Left ventricle myocardium inferior (tissue), 1 donor: ENCODE results near the gene SUGCT. TPM values are rescaled to one million over a fixed set of nuclear protein-coding genes. Genes with fewer than 3 reads are reported as not detected.

Source experiments
- DNase-seq: peaks from one replicate; pipeline ENCODE4 v3.0.0-alpha.2; 2020
- H3K27ac ChIP-seq: fragments of 200-600 bp; replicated peaks from 2 replicates; pipeline ENCODE4 v1.8.0; 2021
- H3K27me3 ChIP-seq: fragments of 200-600 bp; 2 replicates; pipeline ENCODE4 v1.8.0; 2021; ENCODE audit warnings: low read depth
- H3K36me3 ChIP-seq: fragments of 200-600 bp; 2 replicates; pipeline ENCODE4 v1.8.0; 2021
- H3K4me1 ChIP-seq: fragments of 200-600 bp; 2 replicates; pipeline ENCODE4 v1.8.0; 2021
- H3K4me3 ChIP-seq: fragments of 200-600 bp; 2 replicates; pipeline ENCODE4 v1.8.0; 2021; ENCODE audit warnings: mild to moderate bottlenecking, moderate library complexity
- H3K9me3 ChIP-seq: fragments of 200-600 bp; replicated peaks from 2 replicates; pipeline ENCODE4 v1.8.0; 2021
- intact Hi-C: fragments of 100-400 bp; cut with micrococcal nuclease; formaldehyde crosslinking; loops from one replicate; pipeline ENCODE4 v1.11.0; 2022
- total RNA-seq: library from RNA; stranded (reverse); fragmentation: NEBNext Ultra II Directional; extraction: Animal tissue kit (Norgen Biotek cat#: 25700); gene quantifications from one replicate; pipeline ENCODE4 v1.2.1, GENCODE V29; 2021
- TF ChIP-seq, protein P1 (sequence below): fragments of 200-600 bp; IDR thresholded peaks from 2 replicates; pipeline ENCODE4 v1.8.0; 2021; ENCODE audit warnings: antibody characterized with exemption, mild to moderate bottlenecking, borderline replicate concordance
- donor health status: DM: no; HTN: yes; CAD: no; lungs with severe emphysema.

Gene SUGCT
- total RNA-seq, 1 donor from 2014 or later = 5.0 TPM

DNA sequence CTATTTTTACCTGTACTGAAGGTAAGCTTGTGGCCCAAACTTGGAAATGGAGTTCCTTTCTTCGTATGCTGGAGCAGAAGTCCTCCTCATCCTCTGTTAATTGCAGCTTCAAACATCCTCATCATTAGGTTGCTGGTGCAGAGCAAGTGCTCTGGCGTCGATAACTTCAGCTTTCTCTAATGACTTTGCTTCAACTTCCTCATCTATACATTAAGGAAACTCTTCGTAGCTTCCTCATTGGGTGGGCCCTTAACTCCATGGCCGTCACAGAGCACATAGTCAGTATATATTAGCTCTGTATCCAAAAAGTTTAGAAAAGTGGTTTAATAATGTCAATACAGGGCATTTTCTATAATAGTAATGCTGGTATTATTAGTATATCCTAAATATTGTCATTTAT lies 447.7 kb downstream of the SUGCT start:
- Histone ChIP-seq H3K27me3 (no peaks in the 10 kb centered on the region), H3K27ac (no peak overlapping the region), H3K4me3 (no peak overlapping the region), H3K4me1 (no peaks in the 10 kb centered on the region), H3K36me3 (no peaks in the 10 kb centered on the region), H3K9me3 (peaks cover under 1% of the 10 kb centered on the region)
- TF ChIP-seq, protein P1, sequence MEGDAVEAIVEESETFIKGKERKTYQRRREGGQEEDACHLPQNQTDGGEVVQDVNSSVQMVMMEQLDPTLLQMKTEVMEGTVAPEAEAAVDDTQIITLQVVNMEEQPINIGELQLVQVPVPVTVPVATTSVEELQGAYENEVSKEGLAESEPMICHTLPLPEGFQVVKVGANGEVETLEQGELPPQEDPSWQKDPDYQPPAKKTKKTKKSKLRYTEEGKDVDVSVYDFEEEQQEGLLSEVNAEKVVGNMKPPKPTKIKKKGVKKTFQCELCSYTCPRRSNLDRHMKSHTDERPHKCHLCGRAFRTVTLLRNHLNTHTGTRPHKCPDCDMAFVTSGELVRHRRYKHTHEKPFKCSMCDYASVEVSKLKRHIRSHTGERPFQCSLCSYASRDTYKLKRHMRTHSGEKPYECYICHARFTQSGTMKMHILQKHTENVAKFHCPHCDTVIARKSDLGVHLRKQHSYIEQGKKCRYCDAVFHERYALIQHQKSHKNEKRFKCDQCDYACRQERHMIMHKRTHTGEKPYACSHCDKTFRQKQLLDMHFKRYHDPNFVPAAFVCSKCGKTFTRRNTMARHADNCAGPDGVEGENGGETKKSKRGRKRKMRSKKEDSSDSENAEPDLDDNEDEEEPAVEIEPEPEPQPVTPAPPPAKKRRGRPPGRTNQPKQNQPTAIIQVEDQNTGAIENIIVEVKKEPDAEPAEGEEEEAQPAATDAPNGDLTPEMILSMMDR = no peak
- DNase-seq = no peak
- intact Hi-C loops = no loop called here

DNA sequence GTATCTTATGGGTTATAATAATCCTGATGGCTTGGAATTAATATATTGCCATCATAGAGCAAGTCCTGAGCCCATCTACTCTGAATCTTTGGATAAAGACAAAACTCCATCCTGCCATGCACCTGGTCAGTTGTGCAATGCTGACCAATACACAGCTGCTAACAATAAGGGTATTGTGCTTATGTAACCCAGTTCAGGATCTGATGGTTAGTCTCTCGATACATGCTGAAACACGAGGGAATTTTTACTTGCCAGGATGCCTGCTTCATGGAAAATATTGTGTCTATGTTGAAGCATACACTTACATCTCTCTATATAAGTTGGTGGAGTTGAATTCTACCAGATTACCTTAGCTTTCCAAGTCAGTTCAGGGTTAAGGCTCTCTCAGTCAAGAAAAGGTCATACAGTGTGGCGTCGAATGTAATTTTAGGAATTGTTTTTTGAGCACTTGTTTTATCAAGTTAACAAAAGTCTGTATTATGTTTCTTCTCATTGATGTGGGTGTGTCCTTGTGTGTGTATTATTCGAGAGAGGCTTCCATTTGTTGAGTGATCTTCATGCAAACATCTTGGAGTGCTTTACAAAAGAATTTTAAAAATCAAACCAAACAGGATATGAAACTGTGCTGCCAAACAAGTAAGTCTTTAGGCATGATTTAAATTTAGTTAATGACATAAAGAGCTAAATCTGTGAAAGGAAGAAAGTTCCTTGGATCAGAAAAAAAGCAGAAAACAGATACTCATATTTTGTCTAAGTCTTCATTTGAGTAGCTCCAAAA lies 449.1 kb downstream of the SUGCT start:
- DNase-seq = no peak
- TF ChIP-seq, protein P1 = no peak
- no peak overlapping the region for H3K4me3 ChIP-seq
- no peaks in the 10 kb centered on the region for H3K36me3 ChIP-seq
- intact Hi-C loops = no loop called here
- no peaks in the 10 kb centered on the region for H3K4me1 ChIP-seq
- no peaks in the 10 kb centered on the region for H3K27me3 ChIP-seq
- H3K27ac ChIP-seq = peak overlapping the region; percentile 39
- no peaks in the 10 kb centered on the region for H3K9me3 ChIP-seq

DNA sequence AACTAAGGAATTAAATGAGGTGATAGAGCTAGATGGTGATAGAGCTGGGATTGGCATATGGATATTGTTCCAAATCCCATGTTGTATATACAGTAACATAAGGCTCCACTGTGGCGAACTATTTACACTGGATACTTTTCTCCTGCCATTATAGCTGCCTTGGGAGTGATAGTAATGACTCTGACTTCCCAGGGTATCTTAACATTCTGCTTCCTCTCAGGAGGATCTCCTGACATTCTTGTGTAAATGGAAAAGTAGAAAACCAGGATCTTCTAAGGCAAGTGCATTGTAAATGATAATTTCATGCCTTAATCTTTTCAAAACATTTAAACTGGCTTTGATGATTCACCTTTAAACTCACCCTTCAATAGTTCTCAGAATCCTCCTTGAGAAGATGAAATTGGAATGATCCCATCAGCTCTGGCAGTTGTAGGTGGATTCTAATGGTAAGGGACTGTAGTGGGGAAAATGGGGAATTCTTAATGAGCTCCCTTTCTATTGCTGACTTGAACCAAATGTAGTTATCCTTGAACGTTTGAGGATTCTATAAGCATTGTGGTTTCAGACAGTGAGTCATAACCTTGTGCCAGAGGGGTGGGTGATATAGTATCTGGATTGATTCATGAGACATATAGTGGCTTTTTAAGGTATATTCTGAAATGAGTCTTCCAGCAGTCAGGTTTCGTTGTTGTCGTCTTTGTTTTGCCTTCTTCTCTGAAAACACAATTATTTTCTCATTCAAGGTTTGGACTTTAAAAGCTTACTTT lies 450.0 kb downstream of the SUGCT start:
- Histone ChIP-seq H3K27ac (peak overlapping the region; percentile 39), H3K9me3 (no peaks in the 10 kb centered on the region), H3K36me3 (no peaks in the 10 kb centered on the region), H3K4me3 (no peak overlapping the region), H3K27me3 (no peaks in the 10 kb centered on the region), H3K4me1 (no peaks in the 10 kb centered on the region)
- TF ChIP-seq, protein P1 = no peak
- DNase-seq = no peak
- intact Hi-C loops = no loop called here

DNA sequence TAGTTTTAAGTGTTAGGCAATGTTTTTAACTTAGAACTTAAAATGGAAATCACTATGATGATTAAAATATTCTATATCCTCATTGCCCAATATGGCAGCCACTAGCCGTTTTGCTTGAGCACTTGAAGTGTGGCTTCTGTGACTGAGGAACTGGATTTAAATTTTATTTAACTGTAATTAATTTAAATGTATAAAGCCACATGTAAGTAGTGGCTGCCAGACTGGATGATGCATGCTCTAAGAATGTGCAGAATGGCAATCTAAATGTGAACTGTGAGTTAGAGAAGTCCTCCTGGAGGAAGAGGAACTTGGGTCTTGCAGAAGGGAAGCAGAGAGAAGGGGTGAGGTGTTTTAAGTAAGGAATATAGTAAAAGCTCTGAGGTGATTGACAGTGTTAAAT lies 451.4 kb downstream of the SUGCT start:
- Histone ChIP-seq H3K9me3 (no peaks in the 10 kb centered on the region), H3K27me3 (no peaks in the 10 kb centered on the region), H3K36me3 (no peaks in the 10 kb centered on the region), H3K4me1 (no peaks in the 10 kb centered on the region), H3K4me3 (no peak overlapping the region), H3K27ac (no peak overlapping the region)
- intact Hi-C loops = no loop called here
- no peak for DNase-seq
- TF ChIP-seq, protein P1 = no peak

DNA sequence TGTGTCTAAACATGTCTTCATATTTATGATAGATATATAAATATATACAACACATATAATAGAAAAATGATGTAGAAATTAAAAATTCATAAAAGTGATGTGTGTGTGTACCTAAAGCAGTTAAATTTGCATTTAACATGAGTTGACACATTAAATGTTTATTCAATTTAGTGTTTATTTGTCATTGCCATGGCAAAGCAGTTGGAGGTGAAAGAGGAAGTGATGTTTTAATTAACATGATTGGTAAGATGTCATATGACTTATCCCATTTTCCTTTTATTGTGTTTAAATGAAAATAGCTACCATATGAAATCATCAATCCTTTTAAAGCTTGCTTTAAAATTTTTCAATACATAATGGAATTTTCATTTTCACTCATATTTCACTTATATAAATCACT lies 452.6 kb downstream of the SUGCT start:
- H3K36me3 ChIP-seq = no peaks in the 10 kb centered on the region
- H3K27me3 ChIP-seq = no peaks in the 10 kb centered on the region
- TF ChIP-seq, protein P1 = no peak
- no peaks in the 10 kb centered on the region for H3K4me1 ChIP-seq
- intact Hi-C loops = no loop called here
- no peak for DNase-seq
- H3K27ac ChIP-seq = no peak overlapping the region
- H3K4me3 ChIP-seq = no peak overlapping the region
- H3K9me3 ChIP-seq = no peaks in the 10 kb centered on the region
